ENCODE data around the gene CYP2E1.
"Not testable (repeated sequence)": the region's sequence is repeated elsewhere in the genome, so short reads cannot be mapped to it uniquely, and the experiment has no call there.

Gene CYP2E1

GRCh38 chr10:133526957-133527588 is at the start of gene CYP2E1:
TSS of gene CYP2E1 (plus strand) at chr10:133527363. CDS start at chr10:133527396, 33 bp downstream.
- Histone ChIP-seq H3K4me1 (ENCODE audit: insufficient read depth, low read length) (no peaks in the 10 kb centered on the region), H3K4me3 (ENCODE audit: low read length) (no peak within 1 kb of the TSS), H3K27me3 (ENCODE audit: insufficient read depth, low read length) (peaks cover 16% of the 10 kb centered on the region)

GRCh38 chr10:133481086-133481643 is 46.0 kb upstream of the CYP2E1 start:
- no peaks in the 10 kb centered on the region for H3K36me3 ChIP-seq (ENCODE audit: insufficient read depth, low read length)
- peaks cover 14% of the 10 kb centered on the region for H3K27me3 ChIP-seq (ENCODE audit: insufficient read depth, low read length)
- H3K9me3 ChIP-seq (ENCODE audit: low read length), result no peaks in the 10 kb centered on the region
- no peak overlapping the region for H3K4me3 ChIP-seq (ENCODE audit: low read length)
- H2AFZ ChIP-seq (ENCODE audit: low read depth, low read length), result no peak overlapping the region
- H3K4me1 ChIP-seq (ENCODE audit: insufficient read depth, low read length), result no peaks in the 10 kb centered on the region

More at GRCh38 chr10:133526957-133527588, at the start of gene CYP2E1:
- Histone ChIP-seq H3K36me3 (ENCODE audit: insufficient read depth, low read length) (no peaks in the 10 kb centered on the region), H2AFZ (ENCODE audit: low read depth, low read length) (no peak within 1 kb of the TSS), H3K9me3 (ENCODE audit: low read length) (peaks cover 7% of the 10 kb centered on the region)

- no peaks in the 10 kb centered on the region for H3K36me3 ChIP-seq (ENCODE audit: insufficient read depth, low read length)
Measured at GRCh38 chr10:133481657-133482056, 45.5 kb upstream of the CYP2E1 start.

GRCh38 chr10:133484818-133485217 is 42.3 kb upstream of the CYP2E1 start:
- H2AFZ ChIP-seq (ENCODE audit: low read depth, low read length), result no peak overlapping the region
- no peaks in the 10 kb centered on the region for H3K4me1 ChIP-seq (ENCODE audit: insufficient read depth, low read length)
- H3K27me3 ChIP-seq (ENCODE audit: insufficient read depth, low read length), result peaks cover 14% of the 10 kb centered on the region
- no peak overlapping the region for H3K4me3 ChIP-seq (ENCODE audit: low read length)
- no peaks in the 10 kb centered on the region for H3K9me3 ChIP-seq (ENCODE audit: low read length)
- no peaks in the 10 kb centered on the region for H3K36me3 ChIP-seq (ENCODE audit: insufficient read depth, low read length)

More at GRCh38 chr10:133481657-133482056, 45.5 kb upstream of the CYP2E1 start:
- no peaks in the 10 kb centered on the region for H3K4me1 ChIP-seq (ENCODE audit: insufficient read depth, low read length)
- H2AFZ ChIP-seq (ENCODE audit: low read depth, low read length), result no peak overlapping the region
- no peaks in the 10 kb centered on the region for H3K9me3 ChIP-seq (ENCODE audit: low read length)
- no peak overlapping the region for H3K4me3 ChIP-seq (ENCODE audit: low read length)
- H3K27me3 ChIP-seq (ENCODE audit: insufficient read depth, low read length), result peaks cover 14% of the 10 kb centered on the region

GRCh38 chr10:133487085-133487484 is 40.1 kb upstream of the CYP2E1 start:
- Histone ChIP-seq H3K36me3 (ENCODE audit: insufficient read depth, low read length) (no peaks in the 10 kb centered on the region), H2AFZ (ENCODE audit: low read depth, low read length) (no peak overlapping the region), H3K27me3 (ENCODE audit: insufficient read depth, low read length) (peaks cover under 1% of the 10 kb centered on the region), H3K9me3 (ENCODE audit: low read length) (no peaks in the 10 kb centered on the region), H3K4me3 (ENCODE audit: low read length) (no peak overlapping the region), H3K4me1 (ENCODE audit: insufficient read depth, low read length) (no peaks in the 10 kb centered on the region)

GRCh38 chr10:133488354-133488753 is 38.8 kb upstream of the CYP2E1 start:
- H3K4me3 ChIP-seq (ENCODE audit: low read length), result no peak overlapping the region
- no peaks in the 10 kb centered on the region for H3K36me3 ChIP-seq (ENCODE audit: insufficient read depth, low read length)
- no peak overlapping the region for H2AFZ ChIP-seq (ENCODE audit: low read depth, low read length)
- no peaks in the 10 kb centered on the region for H3K4me1 ChIP-seq (ENCODE audit: insufficient read depth, low read length)
- H3K27me3 ChIP-seq (ENCODE audit: insufficient read depth, low read length), result no peaks in the 10 kb centered on the region
- no peaks in the 10 kb centered on the region for H3K9me3 ChIP-seq (ENCODE audit: low read length)

- H3K27me3 ChIP-seq (ENCODE audit: insufficient read depth, low read length), result no peaks in the 10 kb centered on the region
- no peaks in the 10 kb centered on the region for H3K4me1 ChIP-seq (ENCODE audit: insufficient read depth, low read length)
- no peaks in the 10 kb centered on the region for H3K36me3 ChIP-seq (ENCODE audit: insufficient read depth, low read length)
- H3K9me3 ChIP-seq (ENCODE audit: low read length), result no peaks in the 10 kb centered on the region
- H3K4me3 ChIP-seq (ENCODE audit: low read length), result no peak overlapping the region
- no peak overlapping the region for H2AFZ ChIP-seq (ENCODE audit: low read depth, low read length)
Measured at GRCh38 chr10:133489816-133490588, 37.2 kb upstream of the CYP2E1 start.

- H3K36me3 ChIP-seq (ENCODE audit: insufficient read depth, low read length); H3K27me3 ChIP-seq (ENCODE audit: insufficient read depth, low read length); H2AFZ ChIP-seq (ENCODE audit: low read depth, low read length); H3K4me1 ChIP-seq (ENCODE audit: insufficient read depth, low read length); H3K4me3 ChIP-seq (ENCODE audit: low read length); H3K9me3 ChIP-seq (ENCODE audit: low read length): not testable (repeated sequence)
Measured at GRCh38 chr10:133493562-133493961, 33.6 kb upstream of the CYP2E1 start.

- not testable (repeated sequence) for H3K36me3 ChIP-seq (ENCODE audit: insufficient read depth, low read length); H2AFZ ChIP-seq (ENCODE audit: low read depth, low read length); H3K4me3 ChIP-seq (ENCODE audit: low read length)
Measured at GRCh38 chr10:133497363-133497762, 29.8 kb upstream of the CYP2E1 start.

GRCh38 chr10:133499176-133499575 is 28.0 kb upstream of the CYP2E1 start:
- H3K27me3 ChIP-seq (ENCODE audit: insufficient read depth, low read length); H3K4me1 ChIP-seq (ENCODE audit: insufficient read depth, low read length); H3K9me3 ChIP-seq (ENCODE audit: low read length); H3K4me3 ChIP-seq (ENCODE audit: low read length); H3K36me3 ChIP-seq (ENCODE audit: insufficient read depth, low read length); H2AFZ ChIP-seq (ENCODE audit: low read depth, low read length): not testable (repeated sequence)

More at GRCh38 chr10:133497363-133497762, 29.8 kb upstream of the CYP2E1 start:
- H3K27me3 ChIP-seq (ENCODE audit: insufficient read depth, low read length); H3K4me1 ChIP-seq (ENCODE audit: insufficient read depth, low read length); H3K9me3 ChIP-seq (ENCODE audit: low read length): not testable (repeated sequence)

- H3K4me3 ChIP-seq (ENCODE audit: low read length); H3K9me3 ChIP-seq (ENCODE audit: low read length); H3K27me3 ChIP-seq (ENCODE audit: insufficient read depth, low read length); H3K4me1 ChIP-seq (ENCODE audit: insufficient read depth, low read length); H3K36me3 ChIP-seq (ENCODE audit: insufficient read depth, low read length); H2AFZ ChIP-seq (ENCODE audit: low read depth, low read length): not testable (repeated sequence)
Measured at GRCh38 chr10:133500897-133501296, 26.3 kb upstream of the CYP2E1 start.

GRCh38 chr10:133509700-133510099 is 17.5 kb upstream of the CYP2E1 start:
- Histone ChIP-seq H3K27me3 (ENCODE audit: insufficient read depth, low read length) (peaks cover 9% of the 10 kb centered on the region), H3K9me3 (ENCODE audit: low read length) (no peaks in the 10 kb centered on the region), H2AFZ (ENCODE audit: low read depth, low read length) (no peak overlapping the region), H3K4me3 (ENCODE audit: low read length) (no peak overlapping the region), H3K36me3 (ENCODE audit: insufficient read depth, low read length) (no peaks in the 10 kb centered on the region), H3K4me1 (ENCODE audit: insufficient read depth, low read length) (no peaks in the 10 kb centered on the region)

- no peaks in the 10 kb centered on the region for H3K36me3 ChIP-seq (ENCODE audit: insufficient read depth, low read length)
- no peak overlapping the region for H3K4me3 ChIP-seq (ENCODE audit: low read length)
- H3K9me3 ChIP-seq (ENCODE audit: low read length), result no peaks in the 10 kb centered on the region
- no peaks in the 10 kb centered on the region for H3K4me1 ChIP-seq (ENCODE audit: insufficient read depth, low read length)
- peaks cover 12% of the 10 kb centered on the region for H3K27me3 ChIP-seq (ENCODE audit: insufficient read depth, low read length)
- no peak overlapping the region for H2AFZ ChIP-seq (ENCODE audit: low read depth, low read length)
Measured at GRCh38 chr10:133511408-133511807, 15.8 kb upstream of the CYP2E1 start.
